Progenitor cell of endocrine pancreas (in vitro differentiated cells): Measurements from ENCODE around the gene EYA2. TPM values are rescaled to one million over a fixed set of nuclear protein-coding genes. Genes with fewer than 3 reads are reported as not detected.

Experiments
- DNase-seq: peaks from one replicate; pipeline ENCODE4 v3.0.0; 2021; ENCODE audit warnings: low spot score; ENCODE audit not compliant: unreplicated experiment
- H3K27ac Mint-ChIP-seq: 2 replicates; pipeline ENCODE4 v1.8.0; 2021; ENCODE audit warnings: mild to moderate bottlenecking, moderate library complexity, mixed read lengths
- H3K27me3 Mint-ChIP-seq: 2 replicates; pipeline ENCODE4 v1.8.0; 2021; ENCODE audit warnings: mixed read lengths
- H3K36me3 Mint-ChIP-seq: 2 replicates; pipeline ENCODE4 v1.8.0; 2022; ENCODE audit warnings: mixed read lengths; ENCODE audit not compliant: insufficient read depth
- H3K4me1 Mint-ChIP-seq: 2 replicates; pipeline ENCODE4 v1.8.0; 2021; ENCODE audit warnings: low read depth, mixed read lengths
- H3K4me3 Mint-ChIP-seq: 2 replicates; pipeline ENCODE4 v1.8.0; 2021; ENCODE audit warnings: low read depth, mild to moderate bottlenecking, moderate library complexity, mixed read lengths
- H3K9me3 Mint-ChIP-seq: 2 replicates; pipeline ENCODE4 v1.8.0; 2021; ENCODE audit warnings: low read depth, mixed read lengths
- CTCF ChIP-seq: fragments of 200-600 bp; sonication (generic); IDR thresholded peaks from one replicate; pipeline ENCODE4 v1.5.0; 2021; ENCODE audit warnings: antibody characterized with exemption, mild to moderate bottlenecking; ENCODE audit not compliant: unreplicated experiment
- total RNA-seq: library from RNA; stranded (reverse); gene quantifications from 2 replicates; pipeline ENCODE4 v1.2.1, GENCODE V29; 2021

The EYA2 gene
- total RNA-seq, 1 donor from 2014 or later: 0.53 TPM

GRCh38 chr20:47139934-47140535, 245.4 kb downstream of the EYA2 start:
- Mint-ChIP-seq H3K36me3 (no peaks in the 10 kb centered on the region), H3K9me3 (peaks cover 7% of the 10 kb centered on the region), H3K4me3 (no peak overlapping the region), H3K4me1 (peaks cover 15% of the 10 kb centered on the region), H3K27ac (peak overlapping the region; percentile 86), H3K27me3 (no peaks in the 10 kb centered on the region)
- no peak for TF ChIP-seq CTCF
- DNase-seq: no peak

DNA sequence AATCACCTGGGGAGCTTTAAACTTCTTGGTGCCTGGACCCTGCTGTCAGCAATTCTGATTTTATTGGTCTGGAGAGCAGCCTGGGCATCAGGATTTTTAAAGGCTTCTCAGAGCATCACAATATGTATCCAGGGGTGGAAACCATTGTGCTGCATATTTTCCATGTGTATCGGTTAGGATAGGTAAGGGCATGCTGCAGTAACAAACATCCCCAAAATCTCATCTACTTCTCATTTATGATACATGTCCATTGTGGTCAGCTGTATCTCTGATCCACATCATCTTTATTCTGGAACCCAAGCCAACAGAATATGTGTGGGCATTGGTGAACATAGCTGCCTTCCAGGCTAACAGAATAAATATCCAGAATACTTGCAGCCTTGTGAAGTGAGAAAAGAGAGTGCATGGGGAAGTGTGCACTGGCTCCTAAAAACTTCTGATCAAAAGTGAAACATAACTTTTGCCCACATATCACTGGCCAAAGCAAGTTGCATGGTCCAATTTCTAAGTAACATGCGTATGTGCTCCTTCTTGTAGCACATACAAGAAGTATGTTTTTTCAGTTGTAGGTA, 246.8 kb downstream of the EYA2 start:
- H3K27me3 Mint-ChIP-seq: no peaks in the 10 kb centered on the region
- no peaks in the 10 kb centered on the region for H3K36me3 Mint-ChIP-seq
- H3K4me1 Mint-ChIP-seq: peaks cover 15% of the 10 kb centered on the region
- H3K27ac Mint-ChIP-seq: no peak overlapping the region
- H3K9me3 Mint-ChIP-seq: peaks cover 7% of the 10 kb centered on the region
- H3K4me3 Mint-ChIP-seq: no peak overlapping the region
- no peak for TF ChIP-seq CTCF
- no peak for DNase-seq

DNA sequence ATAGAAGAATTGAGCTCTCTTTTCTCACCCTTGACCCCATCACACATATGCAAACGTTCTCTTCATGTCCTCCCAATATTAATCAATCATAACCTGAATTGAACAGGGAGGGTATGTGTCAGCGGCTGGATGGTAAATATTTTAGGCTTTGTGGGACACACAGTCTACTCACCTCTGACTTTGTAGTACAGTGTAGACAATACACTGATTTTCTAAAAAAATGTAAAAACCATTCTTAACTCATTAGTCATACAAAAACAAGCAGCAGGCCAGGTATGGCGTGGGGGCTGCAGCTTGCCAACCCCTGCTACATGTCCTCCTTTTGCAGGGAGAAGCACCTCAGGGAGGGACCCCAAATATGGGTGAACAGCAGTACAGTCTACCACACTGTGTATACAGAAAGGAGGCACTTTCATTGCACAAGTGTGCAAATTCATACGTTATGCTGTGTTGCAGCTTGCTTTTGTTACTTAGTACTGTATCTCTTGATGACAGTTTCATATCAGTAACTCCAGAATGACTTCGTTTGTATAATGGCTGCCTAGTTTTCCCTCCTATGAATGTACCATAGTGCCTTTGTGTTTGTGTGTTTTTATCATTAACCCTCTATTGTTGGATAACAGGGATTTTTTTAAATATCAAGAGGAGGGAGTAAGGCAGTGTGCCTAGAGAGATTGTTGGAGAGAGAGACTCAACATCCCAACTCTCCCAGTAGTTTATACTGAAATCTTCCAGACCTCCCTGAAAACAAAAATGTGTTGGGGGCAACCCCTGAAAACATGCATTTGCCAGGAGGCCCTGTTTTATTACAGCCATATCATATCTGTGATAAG, 247.5 kb downstream of the EYA2 start:
- Mint-ChIP-seq H3K4me3 (no peak overlapping the region), H3K27ac (no peak overlapping the region), H3K36me3 (no peaks in the 10 kb centered on the region), H3K27me3 (no peaks in the 10 kb centered on the region), H3K9me3 (peaks cover 7% of the 10 kb centered on the region), H3K4me1 (peaks cover 12% of the 10 kb centered on the region)
- DNase-seq: no peak
- TF ChIP-seq CTCF: no peak

GRCh38 chr20:47142774-47143170, 248.1 kb downstream of the EYA2 start:
- Mint-ChIP-seq H3K27me3 (no peaks in the 10 kb centered on the region), H3K9me3 (peaks cover 7% of the 10 kb centered on the region), H3K4me1 (peaks cover 12% of the 10 kb centered on the region), H3K4me3 (no peak overlapping the region), H3K27ac (no peak overlapping the region), H3K36me3 (no peaks in the 10 kb centered on the region)
- DNase-seq: no peak
- no peak for TF ChIP-seq CTCF

DNA sequence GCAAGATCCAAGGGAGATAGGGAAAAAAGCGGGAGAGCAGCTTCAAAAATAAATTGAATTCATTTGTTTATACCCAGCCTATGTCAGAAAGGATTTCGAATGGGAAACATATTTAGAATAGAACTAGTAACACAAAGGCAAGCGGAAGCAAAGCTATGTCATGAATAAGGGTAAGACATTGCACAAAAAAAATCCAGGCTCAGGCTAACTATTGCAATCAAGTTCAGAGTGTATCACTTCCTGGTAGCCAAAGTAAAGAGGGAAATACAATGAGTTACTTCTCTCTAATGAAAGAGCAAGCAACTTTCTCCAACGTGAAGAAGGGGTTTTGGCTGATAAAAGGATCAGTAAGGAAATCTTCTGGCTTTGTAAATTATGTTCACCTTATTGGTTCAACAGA, 249.0 kb downstream of the EYA2 start:
- H3K36me3 Mint-ChIP-seq: no peaks in the 10 kb centered on the region
- H3K4me3 Mint-ChIP-seq: no peak overlapping the region
- DNase-seq: no peak
- peaks cover 7% of the 10 kb centered on the region for H3K9me3 Mint-ChIP-seq
- no peak overlapping the region for H3K27ac Mint-ChIP-seq
- no peaks in the 10 kb centered on the region for H3K27me3 Mint-ChIP-seq
- TF ChIP-seq CTCF: no peak
- peaks cover 12% of the 10 kb centered on the region for H3K4me1 Mint-ChIP-seq
